ENCODE data around the gene HS3ST3A1.
A peak's percentile ranks its signal among the peaks of the same experiment; 100 is the strongest.
"Not testable (repeated sequence)": the region's sequence is repeated elsewhere in the genome, so short reads cannot be mapped to it uniquely, and the experiment has no call there.

Gene HS3ST3A1

DNA sequence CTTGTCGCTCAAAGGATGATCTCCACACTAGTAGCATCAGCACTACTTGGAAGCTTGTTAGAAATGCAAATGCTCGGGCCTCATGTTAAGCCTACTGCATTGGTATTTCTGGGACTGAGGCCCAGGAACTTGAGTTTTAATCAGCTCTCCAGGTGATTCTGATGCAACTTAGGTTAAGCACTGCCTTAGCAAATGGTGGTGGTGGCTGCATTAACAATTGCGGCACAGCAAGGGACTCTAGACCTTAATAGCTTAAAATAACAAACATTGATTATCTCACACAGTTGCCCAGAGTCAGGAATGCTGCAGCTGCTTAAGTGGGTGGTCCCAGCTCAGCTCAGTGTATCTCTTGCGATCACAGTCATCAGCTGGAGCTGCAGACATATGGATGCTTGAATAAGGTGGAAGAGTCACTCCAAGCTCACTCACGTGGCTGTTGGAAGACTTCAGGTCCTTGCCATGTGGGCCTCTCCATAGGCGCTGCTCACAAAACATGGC lies 25.8 kb downstream of the HS3ST3A1 start:
- no peak for DNase-seq (ENCODE audit: low read depth)

DNA sequence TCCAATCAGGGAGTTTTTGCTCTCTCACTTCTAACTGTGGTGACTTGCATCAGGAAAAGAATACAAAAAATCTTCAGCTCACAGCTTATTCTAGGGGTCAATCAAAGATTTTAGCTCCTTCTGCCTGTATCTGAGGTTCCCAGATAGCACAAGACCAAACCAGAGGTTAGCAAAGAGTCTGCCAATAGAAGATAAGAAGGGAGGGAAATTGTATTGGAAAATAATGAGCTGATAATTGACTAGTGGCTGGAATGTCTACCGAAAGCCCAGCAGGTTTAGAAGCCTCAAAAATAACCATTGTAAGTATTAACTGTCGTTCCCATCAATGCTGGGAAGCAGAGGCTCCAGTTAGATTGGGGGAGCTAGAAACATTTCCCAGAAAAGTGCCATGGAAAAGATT lies 26.3 kb downstream of the HS3ST3A1 start:
- DNase-seq (ENCODE audit: low read depth): no peak

DNA sequence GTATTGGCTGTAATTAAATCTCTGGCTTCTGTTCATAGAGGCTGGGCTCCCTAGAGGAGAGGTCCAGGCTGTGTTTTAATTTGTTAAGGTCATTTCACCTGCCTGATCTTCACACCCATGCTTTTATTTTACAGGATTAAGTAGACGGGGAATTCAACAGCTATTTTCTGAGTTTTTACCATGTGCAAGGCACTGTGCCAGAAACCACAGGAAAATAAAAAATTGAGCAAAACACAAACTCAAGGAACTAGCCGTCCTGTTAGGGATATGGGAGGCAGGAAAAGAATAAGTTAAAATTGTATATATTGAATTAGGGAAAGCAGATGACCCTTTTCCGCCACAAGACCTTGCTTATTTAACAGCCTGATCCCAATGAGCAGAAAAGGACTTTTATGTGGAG lies 29.1 kb downstream of the HS3ST3A1 start:
- DNase-seq (ENCODE audit: low read depth): no peak

DNA sequence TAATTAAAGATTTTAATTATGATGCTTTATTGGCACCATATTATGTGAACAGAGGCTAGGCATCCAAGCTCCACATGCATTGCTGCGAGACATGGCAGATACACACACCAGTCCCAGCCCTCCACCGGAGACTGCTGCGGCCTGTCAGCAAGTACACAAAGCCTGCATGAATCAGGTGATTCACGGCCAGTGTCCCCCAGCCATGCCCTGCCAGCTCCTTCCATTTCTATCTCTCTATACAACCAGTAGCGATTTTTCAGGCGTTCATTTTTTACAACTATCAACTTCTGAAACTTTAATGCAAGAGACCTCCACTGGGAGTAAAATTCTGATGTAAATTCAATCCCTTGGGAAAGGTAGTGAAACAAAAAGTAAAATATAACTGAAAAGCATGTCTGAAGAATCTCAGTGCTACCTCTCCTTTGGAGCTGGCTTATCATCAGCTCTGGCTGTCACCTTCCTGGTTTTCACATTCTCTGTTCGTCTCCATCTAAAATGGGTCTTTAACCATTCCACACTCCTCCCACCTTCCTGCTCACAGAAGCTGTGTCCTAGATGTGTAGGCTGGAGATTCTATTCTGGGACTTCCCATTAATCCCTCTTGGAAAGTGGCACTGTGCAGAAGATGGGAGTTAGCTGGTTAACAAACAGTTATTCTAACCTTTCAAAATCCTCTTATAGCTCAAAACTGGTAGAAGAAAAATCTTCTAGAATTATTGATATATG lies 32.2 kb downstream of the HS3ST3A1 start:
- no peak for DNase-seq (ENCODE audit: low read depth)

DNA sequence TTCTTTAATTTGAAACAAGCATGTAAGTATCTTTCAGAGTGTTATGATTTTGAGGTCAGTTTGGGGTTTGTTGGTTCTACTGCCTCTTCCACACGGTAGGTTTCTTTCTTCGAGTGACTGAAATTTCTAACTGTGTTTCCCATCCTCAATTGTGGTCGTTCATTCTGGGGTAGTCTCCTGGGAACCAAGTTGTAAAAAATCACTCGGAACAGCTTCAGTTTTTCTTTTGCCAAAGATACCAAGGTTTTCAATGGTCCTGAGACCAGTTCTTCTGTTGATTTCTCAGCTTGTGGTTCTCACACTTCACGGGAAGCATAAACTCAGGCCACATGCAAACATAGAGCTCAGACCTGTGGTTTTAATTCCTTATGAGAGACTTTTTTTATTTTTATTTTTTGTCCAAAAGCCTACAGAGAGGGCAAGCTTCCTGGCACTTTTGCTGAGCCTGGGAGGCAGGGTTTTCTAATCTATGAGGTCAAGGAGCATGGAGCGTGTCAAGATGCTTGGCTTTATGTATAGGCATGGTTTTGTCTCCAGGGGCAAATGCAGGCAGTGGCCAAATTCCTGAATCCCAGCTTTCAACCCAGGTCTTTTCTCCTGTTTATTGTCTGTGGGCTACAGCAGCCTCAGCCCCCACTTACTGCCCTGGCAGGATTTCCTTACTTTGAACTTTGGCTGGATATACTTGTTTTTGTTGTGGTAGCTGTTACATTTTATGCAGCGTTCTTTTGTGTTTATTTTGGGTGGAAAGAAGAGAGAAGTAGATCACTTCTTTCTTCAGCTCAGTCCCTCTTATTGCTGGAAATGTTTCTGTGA lies 32.9 kb downstream of the HS3ST3A1 start:
- no peak for DNase-seq (ENCODE audit: low read depth)

DNA sequence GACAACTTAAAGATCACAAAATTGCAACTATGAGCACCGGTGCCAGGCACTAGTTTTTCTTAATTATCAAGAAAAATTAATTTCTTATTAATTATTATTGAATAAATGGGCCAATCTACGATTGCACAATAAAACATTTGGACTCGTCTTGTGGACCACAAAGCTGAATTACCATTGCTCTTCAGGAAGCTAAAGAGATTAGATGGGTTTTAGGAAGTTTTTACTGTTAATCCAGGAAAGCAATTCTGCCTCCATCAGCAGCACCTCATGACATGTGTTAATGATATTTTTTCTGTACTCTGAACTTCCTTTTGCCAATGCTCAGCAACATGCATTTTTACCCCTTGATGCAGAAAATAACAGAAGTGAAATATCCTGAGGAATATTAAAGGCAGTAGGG lies 37.9 kb downstream of the HS3ST3A1 start:
- no peak for DNase-seq (ENCODE audit: low read depth)

DNA sequence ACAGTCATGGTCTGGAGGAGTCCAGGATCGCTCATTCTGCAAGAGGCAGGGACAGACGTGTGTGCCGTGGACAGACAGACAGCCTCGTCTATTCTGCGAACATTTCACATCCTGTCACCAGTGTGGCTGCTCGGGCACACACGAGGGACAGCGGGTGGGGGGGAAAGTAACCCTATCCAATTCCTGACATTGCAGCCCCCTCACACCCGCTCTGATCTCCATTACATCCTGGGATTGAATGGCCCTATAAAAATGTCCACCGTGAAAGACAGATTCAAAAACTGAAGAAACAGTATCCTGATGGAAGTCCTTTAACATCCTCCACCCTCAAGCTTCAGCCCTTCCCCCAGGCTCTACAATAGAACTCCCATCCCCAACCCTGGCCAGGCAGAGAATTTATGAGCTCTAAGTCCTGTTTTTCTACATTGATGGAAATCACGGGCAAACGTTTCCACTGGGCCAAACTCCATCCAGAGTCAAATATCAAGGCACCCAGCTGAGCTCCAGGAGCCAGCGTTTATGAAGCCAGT lies 39.4 kb downstream of the HS3ST3A1 start:
- peak; percentile 97 for DNase-seq (ENCODE audit: low read depth)

DNA sequence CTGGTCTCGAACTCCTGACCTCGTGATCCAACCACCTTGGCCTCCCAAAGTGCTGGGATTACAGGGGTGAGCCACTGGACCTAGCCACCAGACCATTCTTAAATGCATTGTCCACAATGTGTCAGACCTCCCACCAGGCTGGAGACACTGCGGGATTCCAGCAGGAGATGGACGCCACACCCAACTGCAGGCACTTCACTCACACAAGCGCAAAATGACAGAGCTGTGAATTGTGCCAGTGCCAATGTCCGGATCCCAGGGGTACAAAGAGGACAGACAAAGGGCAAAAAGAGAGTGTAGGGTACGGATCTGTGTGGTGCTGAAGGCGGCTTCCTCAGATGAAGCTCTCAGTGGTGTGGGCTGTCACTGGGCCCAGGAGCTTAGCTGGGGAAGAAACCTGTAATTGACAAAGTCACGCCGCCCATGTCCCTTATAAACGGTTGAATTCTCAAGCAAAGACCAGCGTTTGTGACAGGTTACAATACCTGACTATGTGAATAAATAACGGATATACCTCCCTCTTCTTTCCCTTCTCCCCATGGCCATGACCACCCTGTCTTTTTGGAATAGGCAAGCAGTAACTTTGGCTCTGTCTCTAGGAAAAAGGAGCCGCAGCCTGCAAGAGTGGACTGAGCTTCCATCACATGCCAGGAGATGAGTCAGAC lies 40.0 kb downstream of the HS3ST3A1 start:
- no peak for DNase-seq (ENCODE audit: low read depth)

DNA sequence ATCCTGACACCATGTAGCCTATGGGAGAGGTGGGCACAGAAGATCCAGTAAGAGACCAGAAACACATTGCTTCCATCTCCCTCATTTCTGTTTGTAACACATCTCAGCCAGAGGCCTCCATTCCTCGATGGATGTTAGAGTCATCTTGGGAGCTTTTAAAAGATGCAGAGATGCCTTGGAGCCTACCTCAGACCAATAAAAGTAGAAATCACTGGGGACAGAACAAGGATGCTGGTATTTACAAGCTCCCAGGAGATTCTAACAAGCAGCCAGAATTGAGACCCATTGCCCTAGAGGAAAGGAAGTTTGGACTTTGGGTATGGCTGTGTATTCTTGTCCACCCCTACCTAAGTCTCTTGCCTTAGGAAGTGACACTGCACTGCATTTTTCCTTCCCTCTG lies 40.8 kb downstream of the HS3ST3A1 start:
- DNase-seq (ENCODE audit: low read depth): no peak

DNA sequence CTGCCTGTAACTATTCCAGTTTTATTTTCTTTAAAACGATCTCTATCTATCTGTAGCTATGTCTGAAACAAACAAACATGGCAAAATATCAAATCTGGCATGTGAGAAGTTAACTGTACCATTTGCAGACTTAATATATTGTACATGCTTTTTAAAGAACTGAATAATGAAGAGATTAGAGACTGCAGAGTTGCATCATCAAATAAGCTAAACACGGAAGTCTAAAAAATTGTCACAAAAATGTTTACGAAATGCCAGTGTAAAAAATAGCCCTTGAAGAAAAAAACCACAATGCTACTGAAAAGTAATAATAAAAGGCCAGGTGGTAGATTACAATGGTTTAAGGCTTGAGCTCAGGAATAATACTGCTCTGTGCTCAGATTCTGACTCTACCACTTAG lies 43.1 kb downstream of the HS3ST3A1 start:
- peak; percentile 45 for DNase-seq (ENCODE audit: low read depth)

DNA sequence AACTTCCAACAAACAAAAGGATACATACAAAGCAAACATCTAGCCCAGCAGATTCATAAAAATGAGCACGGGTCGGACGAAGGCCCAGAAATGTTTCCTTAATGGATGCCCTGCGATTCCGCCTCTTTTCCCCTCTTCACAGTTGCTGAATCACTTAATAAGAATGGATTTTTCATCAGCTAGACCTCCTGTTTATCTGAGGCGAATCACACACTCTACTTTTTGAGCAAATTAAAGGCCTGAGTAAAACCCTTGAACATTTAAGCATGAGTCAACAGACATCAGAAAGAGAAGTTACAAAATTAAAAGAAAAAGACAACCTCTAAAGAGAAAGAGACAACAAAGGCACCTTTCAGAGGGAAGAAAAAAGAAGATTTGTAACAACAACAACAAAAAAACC lies 44.7 kb downstream of the HS3ST3A1 start:
- DNase-seq (ENCODE audit: low read depth): peak; percentile 87

DNA sequence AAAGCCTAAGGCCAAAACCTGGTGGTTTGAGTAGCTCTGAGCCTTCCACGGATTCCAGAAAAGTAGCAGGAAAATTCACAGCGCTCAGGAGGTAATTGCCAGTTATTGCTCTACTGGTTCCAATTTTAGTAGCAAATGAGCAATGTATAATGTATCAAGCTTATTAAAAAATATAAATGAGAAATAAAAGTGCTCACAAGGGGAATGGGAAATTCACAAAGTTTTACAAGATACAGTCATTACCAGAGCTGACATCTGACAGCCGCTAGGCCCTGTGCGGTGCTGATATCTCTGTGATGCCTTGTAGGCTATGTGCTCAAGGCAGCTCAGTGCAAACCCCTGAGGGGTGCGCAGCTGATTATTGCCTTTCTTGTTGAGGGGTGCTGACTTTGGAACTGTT lies 47.5 kb downstream of the HS3ST3A1 start:
- DNase-seq (ENCODE audit: low read depth): no peak

DNA sequence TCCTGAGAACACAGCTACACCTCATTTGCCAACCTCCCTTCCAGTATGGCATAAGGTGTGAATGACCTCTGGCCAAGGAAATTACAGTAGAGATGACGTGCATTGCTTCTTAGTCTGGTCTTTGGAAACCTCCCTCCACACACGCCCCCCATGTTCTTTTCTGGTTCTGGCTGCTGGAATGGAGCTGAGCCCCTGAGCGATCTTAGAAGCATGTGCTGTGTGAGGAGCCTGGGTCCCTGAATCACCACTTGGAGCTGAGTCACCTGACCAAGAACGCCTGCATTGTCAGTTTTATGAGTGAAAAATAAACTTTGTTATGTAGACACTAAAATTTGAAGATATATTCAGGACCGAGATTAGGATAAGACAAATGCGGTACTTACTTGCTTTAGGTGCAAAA lies 51.4 kb downstream of the HS3ST3A1 start:
- peak; percentile 53 for DNase-seq (ENCODE audit: low read depth)

DNA sequence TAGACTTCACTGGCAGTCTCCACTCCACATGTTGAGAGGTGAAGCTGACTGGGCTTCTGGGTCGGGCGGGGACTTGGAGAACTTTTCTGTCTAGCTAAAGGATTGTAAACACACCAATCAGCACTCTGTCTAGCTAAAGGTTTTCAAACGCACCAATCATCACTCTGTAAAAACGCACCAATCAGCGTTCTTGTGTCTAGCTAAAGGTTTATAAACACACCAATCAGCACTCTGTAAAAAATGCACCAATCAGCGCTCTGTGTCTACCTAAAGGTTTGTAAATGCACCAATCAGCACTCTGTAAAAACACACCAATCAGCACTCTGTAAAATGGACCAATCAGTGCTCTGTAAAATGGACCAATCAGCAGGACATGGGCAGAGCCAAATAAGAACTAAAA lies 53.2 kb downstream of the HS3ST3A1 start:
- DNase-seq (ENCODE audit: low read depth): not testable (repeated sequence)

DNA sequence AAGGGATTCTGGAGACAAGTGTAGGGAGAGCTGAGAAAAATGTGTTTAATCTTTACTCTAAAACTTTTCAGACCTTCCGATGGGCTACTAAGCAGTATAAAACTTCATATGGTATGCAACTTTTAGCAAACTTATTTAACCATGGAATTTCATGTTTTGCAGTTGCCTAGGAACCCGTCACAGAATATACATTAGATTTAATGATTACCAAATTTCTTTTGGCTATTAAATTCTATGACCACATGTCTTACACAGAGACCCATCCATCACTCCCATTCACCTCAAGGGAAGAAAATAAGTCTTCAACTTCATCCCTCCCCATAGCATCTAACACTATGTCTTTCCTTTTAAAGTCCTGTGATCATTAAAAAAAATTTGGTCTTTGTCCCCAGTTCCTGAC lies 54.9 kb downstream of the HS3ST3A1 start:
- no peak for DNase-seq (ENCODE audit: low read depth)

DNA sequence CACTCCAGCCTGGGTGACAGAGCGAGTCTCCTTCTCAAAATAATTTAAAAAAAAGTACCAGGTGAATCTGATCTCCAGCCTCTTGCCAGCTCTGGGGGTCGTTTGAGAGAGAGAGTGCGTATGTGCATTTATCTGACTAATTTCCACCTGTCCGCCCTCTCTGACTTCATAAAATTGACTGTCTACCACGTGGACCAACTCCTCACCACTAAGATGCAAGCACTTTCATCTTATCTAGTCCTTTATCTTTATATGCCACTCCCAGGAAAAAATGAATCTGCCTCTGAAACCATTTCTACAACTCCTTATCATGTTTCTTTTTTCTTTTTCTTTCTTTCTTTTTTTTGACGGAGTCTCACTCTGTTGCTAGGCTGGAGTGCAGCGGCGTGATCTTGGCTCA lies 55.8 kb downstream of the HS3ST3A1 start:
- DNase-seq (ENCODE audit: low read depth): no peak

DNA sequence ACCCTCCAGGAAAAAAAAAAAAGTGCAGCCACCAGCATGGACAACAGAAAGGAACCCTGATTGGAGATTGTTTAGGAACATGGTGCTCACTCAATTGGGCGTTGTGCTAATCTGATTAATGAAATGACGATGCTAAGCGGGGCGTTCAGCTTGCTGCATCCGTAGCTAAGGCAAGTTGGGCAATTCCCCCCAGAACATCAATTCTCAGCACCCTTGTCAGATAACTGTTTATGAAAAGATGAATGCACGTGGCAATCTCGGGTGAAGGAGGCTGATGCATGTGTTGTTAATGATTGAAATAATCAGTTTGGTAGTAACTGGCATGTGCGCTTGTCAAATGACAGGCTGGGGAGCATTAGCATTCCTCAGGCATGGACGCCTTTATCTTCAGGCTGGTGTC lies 57.0 kb downstream of the HS3ST3A1 start:
- DNase-seq (ENCODE audit: low read depth): peak; percentile 44

DNA sequence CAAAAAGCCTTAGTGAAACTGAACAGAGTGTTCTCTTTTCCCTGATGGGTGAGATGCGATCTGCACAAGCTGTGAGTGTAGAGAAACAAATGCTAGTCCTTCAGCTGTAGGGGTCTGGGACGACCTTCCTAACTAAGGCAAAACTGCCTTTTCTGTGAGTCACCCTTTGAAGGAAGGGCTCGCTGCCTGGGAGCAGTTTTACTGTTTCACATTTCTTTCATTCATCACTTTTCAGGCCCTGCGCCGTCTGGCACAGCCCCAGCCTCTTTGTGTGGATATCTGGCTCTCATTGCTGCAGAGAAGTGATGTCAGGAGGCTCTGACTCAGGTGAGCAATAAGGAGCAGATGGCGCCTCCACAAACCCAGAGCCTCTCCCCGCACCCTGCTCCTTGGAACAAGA lies 57.4 kb downstream of the HS3ST3A1 start:
- DNase-seq (ENCODE audit: low read depth): peak; percentile 98

DNA sequence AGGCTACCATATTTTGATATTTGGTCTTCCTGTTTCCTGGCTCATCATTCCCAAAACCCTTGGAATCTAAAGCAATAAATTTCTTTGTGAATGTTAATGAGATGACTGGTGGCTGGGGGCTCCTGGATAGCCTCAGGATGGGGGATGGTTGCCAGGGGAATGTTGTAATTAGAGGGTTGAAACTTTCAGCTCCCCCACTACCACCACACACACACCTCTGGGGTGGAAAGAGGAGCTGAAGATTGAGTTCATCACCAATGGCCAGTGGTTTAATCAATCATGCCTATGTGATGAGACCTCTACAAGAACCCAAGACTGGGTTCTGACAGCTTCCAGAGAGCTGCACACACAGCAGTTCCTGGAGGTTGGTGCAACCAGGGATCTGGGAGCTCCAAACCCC lies 59.1 kb downstream of the HS3ST3A1 start:
- no peak for DNase-seq (ENCODE audit: low read depth)

DNA sequence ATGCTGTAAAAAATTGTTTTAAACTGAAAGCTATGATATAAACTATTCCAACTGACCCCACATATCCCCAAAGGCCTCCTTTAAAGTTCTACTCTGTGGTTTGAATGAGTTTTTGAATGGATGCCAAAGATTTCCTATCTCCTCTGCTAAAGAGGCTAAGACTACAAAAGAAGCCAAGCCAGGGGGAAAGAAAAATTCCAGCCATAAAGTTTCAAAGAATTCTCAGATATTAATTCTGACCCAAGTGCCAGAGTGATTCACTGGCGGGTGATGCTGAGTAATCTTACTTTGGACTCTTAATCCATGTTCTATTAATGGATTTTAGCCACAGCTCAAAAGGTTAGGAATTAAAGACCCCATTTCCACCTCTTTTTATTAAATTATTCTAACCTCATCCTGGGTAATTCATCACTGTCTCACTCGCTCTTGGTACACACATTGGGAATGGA lies 60.7 kb downstream of the HS3ST3A1 start:
- DNase-seq (ENCODE audit: low read depth): peak; percentile 96

DNA sequence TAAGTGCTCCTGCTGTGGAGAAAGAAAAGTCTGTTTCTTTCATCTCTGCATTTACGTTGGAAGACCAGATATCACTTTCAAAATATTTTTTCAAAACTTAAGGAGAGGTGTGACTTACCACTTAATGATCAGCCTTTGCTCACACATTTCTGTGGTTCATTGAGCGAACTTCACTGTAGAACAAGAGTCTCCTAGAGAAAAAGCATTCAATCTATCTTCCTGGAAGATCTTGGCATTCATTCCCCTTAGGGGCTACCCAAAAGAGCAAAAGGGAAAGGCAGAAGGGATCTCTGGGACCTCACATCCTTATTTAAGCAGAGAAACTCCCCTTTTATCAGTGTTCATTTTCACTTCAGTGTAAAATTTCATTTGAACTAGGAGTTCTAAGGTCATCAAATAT lies 61.2 kb downstream of the HS3ST3A1 start:
- peak; percentile 40 for DNase-seq (ENCODE audit: low read depth)

DNA sequence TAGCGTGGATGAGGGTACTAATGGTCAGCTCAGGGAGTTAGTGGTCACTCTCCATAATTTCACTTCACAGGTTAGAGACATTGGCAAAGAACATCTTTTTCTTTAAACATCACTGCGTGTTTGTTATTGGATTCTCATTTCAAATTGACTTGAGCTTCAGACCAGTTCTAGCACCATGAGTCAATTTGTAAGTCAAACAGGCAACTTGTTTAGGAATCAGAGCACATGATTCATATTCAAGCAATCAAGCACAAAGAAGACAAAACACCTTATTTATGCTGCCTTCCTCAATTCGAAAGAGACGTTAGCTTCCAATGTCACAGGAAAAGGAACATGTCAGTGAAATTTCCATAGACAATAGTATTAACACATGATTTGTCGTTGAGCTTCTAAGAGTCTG lies 62.3 kb downstream of the HS3ST3A1 start:
- DNase-seq (ENCODE audit: low read depth): peak; percentile 52

Data from iris pigment epithelial cell (primary cell).